Fibroblast of the conjunctiva (primary cell): Measurements from ENCODE around the gene USP54.

Experiments used
- DNase-seq: peaks from one replicate; pipeline ENCODE4 v3.0.0-alpha.2; 2010; ENCODE audit warnings: low read depth

Gene USP54

GRCh38 chr10:73467206-73467605 is 123.9 kb downstream of the USP54 start:
- no peak for DNase-seq

- no peak for DNase-seq
These were observed 125.0 kb downstream of the USP54 start for GRCh38 chr10:73465978-73466726.

- no peak for DNase-seq
These were observed 130.2 kb downstream of the USP54 start for GRCh38 chr10:73460897-73461296.

- peak; percentile 14 for DNase-seq
These were observed 131.3 kb downstream of the USP54 start for GRCh38 chr10:73459683-73460314.

- no peak for DNase-seq
These were observed 134.8 kb downstream of the USP54 start for GRCh38 chr10:73456187-73456890.

GRCh38 chr10:73449113-73449512 is 142.0 kb downstream of the USP54 start:
- DNase-seq: no peak

GRCh38 chr10:73448384-73448783 is 142.8 kb downstream of the USP54 start:
- DNase-seq: no peak
